Activated T-helper 1 cell treated with anti-CD3 and anti-CD28 coated beads, Interleukin-12 subunit alpha, Interleukin-12 subunit beta, Interleukin-2, Interleukin-4 antibody, amounts not matched to agents 30 ng/mL and 10 ng/mL and 1 ng/mL, durations not matched to agents 14 hours and 24 hours and 36 hours (primary cell): Measurements from ENCODE around the gene G6PC3. TPM values are rescaled to one million over a fixed set of nuclear protein-coding genes. Genes with fewer than 3 reads are reported as not detected.

Source experiments
- DNase-seq: peaks from one replicate; pipeline ENCODE4 v3.0.0; 2021; ENCODE audit warnings: low spot score
- H3K27ac Mint-ChIP-seq: one replicate; pipeline ENCODE4 v1.8.0; 2021; ENCODE audit warnings: mild to moderate bottlenecking, mixed read lengths
- H3K27me3 Mint-ChIP-seq: one replicate; pipeline ENCODE4 v1.8.0; 2022; ENCODE audit warnings: mild to moderate bottlenecking, moderate library complexity, mixed read lengths; ENCODE audit not compliant: insufficient read depth
- H3K36me3 Mint-ChIP-seq: one replicate; pipeline ENCODE4 v1.8.0; 2021; ENCODE audit warnings: low read depth, mixed read lengths
- H3K4me1 Mint-ChIP-seq: one replicate; pipeline ENCODE4 v1.8.0; 2021; ENCODE audit warnings: low read depth, mixed read lengths
- H3K4me3 Mint-ChIP-seq: one replicate; pipeline ENCODE4 v1.8.0; 2021; ENCODE audit warnings: mild to moderate bottlenecking, moderate library complexity, mixed read lengths
- H3K9me3 Mint-ChIP-seq: one replicate; pipeline ENCODE4 v1.8.0; 2021; ENCODE audit warnings: mixed read lengths
- intact Hi-C: fragments of 100-400 bp; cut with micrococcal nuclease; formaldehyde crosslinking; loops from one replicate; pipeline ENCODE4 v1.15.1; 2024
- total RNA-seq: library from RNA; stranded (reverse); gene quantifications from 2 replicates; pipeline ENCODE4 v1.2.3, GENCODE V29; 2022

The G6PC3 gene
- total RNA-seq, 1 donor from 2014 or later: 34.9 TPM

DNA sequence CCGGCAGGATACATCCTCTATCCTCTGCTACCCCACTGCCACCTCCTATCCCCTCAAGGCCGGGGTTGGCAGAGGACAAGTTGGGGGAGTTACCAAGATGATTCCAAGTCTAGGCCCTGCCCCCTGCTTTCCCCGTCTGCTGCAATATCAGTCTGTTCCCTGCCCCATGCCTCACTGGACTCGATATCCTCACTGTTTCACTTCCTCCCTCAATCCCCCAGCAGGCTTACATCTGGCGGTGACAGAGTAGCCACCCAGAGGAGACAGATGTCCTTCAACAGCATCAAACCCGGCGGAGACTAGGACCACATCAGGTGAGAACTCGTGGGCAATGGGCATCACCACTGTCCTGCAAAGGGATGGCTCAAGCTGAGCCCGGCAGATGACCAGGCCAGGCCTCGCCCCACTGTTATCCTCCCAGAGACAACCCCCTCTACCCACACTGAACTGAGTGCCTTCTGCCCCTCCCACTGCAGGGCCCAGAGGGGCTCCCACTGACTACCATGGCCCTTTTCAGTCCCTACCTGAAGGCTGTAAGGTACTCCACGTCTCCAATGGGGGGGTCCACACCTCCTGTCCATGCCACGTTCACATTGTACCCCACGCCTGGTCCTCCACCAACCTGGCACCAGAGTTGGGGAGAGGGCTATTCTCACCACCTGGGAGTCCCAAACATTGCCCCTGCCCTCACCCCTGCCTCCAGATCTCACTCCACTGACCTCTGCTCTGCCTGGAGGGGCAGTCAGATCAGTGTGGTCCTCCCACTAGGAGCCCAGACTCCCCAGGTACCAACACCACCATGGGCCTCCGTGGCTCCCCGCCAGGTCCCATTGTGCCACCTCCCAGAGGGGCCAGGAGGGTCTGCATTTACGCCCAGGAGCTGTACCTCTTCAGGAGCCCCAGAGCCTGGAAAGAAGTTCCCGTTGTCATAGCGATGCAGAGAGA, 9.6 kb downstream of the G6PC3 start:
- H3K9me3 Mint-ChIP-seq: no peaks in the 10 kb centered on the region
- H3K4me1 Mint-ChIP-seq: no peaks in the 10 kb centered on the region
- DNase-seq: no peak
- intact Hi-C loops: no loop called here
- H3K27ac Mint-ChIP-seq: no peak overlapping the region
- H3K36me3 Mint-ChIP-seq: peaks cover 16% of the 10 kb centered on the region
- H3K4me3 Mint-ChIP-seq: no peak overlapping the region
- no peaks in the 10 kb centered on the region for H3K27me3 Mint-ChIP-seq

DNA sequence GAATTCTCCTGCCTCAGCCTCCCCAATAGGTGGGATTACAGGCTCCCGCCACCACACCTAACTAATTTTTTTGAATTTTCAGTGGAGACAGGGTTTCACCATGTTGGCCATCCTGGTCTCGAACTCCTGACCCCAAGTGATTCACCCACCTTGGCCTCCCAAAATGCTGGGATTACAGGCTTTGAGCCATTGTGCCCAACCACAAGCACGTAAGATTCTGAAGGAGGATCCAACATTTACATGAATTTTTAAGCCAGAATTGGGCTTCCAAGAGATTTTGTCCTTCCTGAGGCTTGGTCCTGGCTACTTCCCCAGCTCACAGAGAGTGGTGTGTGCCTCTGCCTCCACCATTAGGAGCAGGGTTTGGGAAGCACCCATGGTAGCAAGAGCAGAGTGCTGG, 11.1 kb downstream of the G6PC3 start:
- DNase-seq: no peak
- Mint-ChIP-seq H3K4me1 (peaks cover 4% of the 10 kb centered on the region), H3K9me3 (no peaks in the 10 kb centered on the region), H3K36me3 (peaks cover 6% of the 10 kb centered on the region), H3K4me3 (no peak overlapping the region), H3K27me3 (no peaks in the 10 kb centered on the region), H3K27ac (no peak overlapping the region)
- intact Hi-C loops: no loop called here

DNA sequence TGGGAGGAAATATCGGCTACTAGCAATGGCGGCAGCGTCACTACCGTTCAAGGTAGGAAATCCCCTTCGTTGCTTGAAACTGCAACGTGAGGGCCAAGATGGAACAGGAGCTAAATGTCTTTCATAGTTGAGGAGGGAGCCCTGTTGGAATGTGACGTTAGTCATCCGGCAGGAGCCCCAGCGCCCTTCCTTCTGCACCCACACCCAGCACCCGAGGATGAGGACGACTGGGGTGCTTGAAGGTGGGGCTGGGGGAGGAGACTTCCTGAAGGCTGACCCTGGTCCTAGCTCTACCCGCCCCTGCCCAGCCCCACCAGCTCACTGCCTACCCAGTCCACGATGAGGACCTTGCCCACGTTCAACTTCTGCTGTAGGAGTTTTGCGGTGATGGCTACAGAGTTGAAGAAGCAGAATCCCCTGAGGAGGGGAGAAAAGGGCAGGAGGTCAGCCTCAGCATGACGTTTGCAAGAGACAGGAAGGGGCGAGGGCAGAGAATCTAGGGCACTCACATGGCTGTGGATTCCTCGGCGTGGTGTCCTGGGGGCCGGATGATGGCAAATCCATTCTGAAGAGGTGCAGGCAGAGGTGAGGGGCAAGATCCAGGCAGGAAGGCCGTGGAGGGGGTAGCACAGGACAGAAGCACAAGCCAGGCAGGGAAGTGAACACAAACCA, 11.9 kb downstream of the G6PC3 start:
- peaks cover 11% of the 10 kb centered on the region for H3K4me1 Mint-ChIP-seq
- intact Hi-C loops: no loop called here
- H3K9me3 Mint-ChIP-seq: no peaks in the 10 kb centered on the region
- H3K36me3 Mint-ChIP-seq: peaks cover 6% of the 10 kb centered on the region
- no peak for DNase-seq
- H3K4me3 Mint-ChIP-seq: no peak overlapping the region
- no peaks in the 10 kb centered on the region for H3K27me3 Mint-ChIP-seq
- H3K27ac Mint-ChIP-seq: peak overlapping the region; percentile 53

DNA sequence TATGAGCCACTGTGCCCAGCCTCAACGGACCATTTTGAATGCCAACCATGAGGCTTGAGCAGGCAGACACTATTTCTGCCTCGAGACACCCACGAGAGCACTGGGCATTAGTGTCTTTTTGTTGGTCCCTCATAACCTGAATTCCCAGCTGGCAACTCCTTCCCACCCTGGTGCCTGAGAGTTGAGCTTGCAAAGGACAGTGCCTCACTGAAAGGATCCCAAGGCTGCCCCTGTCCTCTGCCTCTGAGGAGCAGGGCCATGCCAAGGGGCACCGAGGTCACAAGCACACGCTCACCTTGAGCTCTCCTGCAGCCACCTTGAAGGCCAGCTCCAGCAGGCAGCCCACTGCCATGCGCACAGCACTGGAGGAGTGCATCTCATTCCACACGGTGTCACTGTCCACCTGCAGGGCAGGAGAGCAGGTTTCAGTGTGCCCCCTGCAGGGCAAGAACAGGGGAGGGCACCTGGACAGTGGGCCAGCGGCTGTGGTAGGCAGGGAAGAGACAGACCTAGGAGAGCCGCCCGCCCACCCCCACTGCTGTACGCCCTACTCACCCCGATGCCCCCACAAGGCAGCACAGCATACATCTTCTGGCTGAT, 12.8 kb downstream of the G6PC3 start:
- intact Hi-C loops: no loop called here
- no peak overlapping the region for H3K4me3 Mint-ChIP-seq
- no peak overlapping the region for H3K27ac Mint-ChIP-seq
- H3K4me1 Mint-ChIP-seq: peaks cover 15% of the 10 kb centered on the region
- DNase-seq: no peak
- H3K9me3 Mint-ChIP-seq: no peaks in the 10 kb centered on the region
- no peaks in the 10 kb centered on the region for H3K27me3 Mint-ChIP-seq
- peaks cover 6% of the 10 kb centered on the region for H3K36me3 Mint-ChIP-seq

DNA sequence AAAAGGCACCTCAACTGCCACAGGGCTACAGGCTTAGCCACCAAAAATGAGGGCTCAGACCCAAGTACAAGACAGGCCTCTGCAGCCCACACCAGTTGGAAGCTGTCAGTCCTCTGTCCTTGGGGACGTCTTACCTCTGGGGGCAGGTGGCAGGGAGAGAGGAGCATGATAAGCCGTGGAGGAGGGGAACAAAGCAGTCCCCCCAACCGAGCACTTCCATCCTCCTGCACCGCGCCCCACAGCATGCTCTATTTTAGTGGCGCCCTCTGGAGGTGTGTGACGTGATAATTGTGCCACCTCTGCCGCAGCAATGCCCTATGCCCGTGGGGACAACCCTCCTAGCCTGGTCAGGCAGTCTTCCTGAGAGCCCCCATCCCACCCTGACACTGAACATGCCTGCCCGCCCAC, 13.6 kb downstream of the G6PC3 start:
- intact Hi-C loops: no loop called here
- no peak for DNase-seq
- Mint-ChIP-seq H3K9me3 (no peaks in the 10 kb centered on the region), H3K4me3 (no peak overlapping the region), H3K27ac (peak overlapping the region; percentile 34), H3K36me3 (peaks cover 10% of the 10 kb centered on the region), H3K4me1 (peaks cover 20% of the 10 kb centered on the region), H3K27me3 (no peaks in the 10 kb centered on the region)

DNA sequence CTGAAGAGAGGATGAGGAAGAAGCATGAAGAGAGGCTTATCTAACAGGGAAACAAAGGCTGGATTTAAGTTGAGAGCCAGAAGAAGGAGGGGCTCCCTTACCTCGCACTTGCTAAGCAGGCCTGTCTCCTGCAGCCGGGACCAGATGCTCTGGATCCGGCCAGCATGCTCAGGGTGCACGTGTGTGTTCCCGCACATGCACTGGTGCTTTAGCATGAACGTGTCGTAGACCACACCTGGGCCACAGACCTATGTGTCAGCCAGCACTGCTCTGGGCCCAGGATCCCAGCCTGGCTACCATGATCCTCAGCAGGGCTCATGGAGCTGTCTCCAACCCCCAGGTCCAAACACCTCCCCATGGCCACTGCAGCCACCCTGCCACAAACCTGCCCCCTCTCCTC, 14.4 kb downstream of the G6PC3 start:
- intact Hi-C loops: no loop called here
- Mint-ChIP-seq H3K4me1 (peaks cover 20% of the 10 kb centered on the region), H3K27ac (no peak overlapping the region), H3K27me3 (no peaks in the 10 kb centered on the region), H3K36me3 (peaks cover 10% of the 10 kb centered on the region), H3K9me3 (no peaks in the 10 kb centered on the region), H3K4me3 (no peak overlapping the region)
- DNase-seq: no peak

DNA sequence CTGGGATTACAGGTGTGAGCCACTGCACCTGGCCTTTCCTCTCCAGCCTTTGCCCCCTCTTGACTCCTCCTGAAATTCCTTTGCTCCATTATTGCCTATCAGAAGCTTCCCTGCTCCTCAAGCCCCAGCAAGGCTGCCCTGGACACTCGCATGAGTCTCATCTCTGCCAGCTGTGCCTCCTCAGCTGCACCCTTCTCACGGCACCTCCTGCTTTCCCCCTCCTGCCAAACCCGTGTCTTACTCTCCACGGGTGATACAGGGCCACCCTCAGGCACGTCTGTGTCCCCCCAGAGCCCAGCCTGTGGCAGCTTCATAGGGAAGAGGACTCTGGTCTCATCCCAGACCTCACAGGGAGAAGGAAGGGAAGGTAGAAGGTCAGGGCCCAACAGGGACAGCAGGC, 15.4 kb downstream of the G6PC3 start:
- intact Hi-C loops: loop anchor here (2.0 kb wide), 1 partner anchor 37 kb away; the partner anchor contains the start of gene HDAC5
- Mint-ChIP-seq H3K36me3 (peaks cover 10% of the 10 kb centered on the region), H3K4me1 (peaks cover 20% of the 10 kb centered on the region), H3K27me3 (no peaks in the 10 kb centered on the region), H3K9me3 (no peaks in the 10 kb centered on the region), H3K4me3 (no peak overlapping the region), H3K27ac (peak overlapping the region; percentile 63)
- DNase-seq: no peak

DNA sequence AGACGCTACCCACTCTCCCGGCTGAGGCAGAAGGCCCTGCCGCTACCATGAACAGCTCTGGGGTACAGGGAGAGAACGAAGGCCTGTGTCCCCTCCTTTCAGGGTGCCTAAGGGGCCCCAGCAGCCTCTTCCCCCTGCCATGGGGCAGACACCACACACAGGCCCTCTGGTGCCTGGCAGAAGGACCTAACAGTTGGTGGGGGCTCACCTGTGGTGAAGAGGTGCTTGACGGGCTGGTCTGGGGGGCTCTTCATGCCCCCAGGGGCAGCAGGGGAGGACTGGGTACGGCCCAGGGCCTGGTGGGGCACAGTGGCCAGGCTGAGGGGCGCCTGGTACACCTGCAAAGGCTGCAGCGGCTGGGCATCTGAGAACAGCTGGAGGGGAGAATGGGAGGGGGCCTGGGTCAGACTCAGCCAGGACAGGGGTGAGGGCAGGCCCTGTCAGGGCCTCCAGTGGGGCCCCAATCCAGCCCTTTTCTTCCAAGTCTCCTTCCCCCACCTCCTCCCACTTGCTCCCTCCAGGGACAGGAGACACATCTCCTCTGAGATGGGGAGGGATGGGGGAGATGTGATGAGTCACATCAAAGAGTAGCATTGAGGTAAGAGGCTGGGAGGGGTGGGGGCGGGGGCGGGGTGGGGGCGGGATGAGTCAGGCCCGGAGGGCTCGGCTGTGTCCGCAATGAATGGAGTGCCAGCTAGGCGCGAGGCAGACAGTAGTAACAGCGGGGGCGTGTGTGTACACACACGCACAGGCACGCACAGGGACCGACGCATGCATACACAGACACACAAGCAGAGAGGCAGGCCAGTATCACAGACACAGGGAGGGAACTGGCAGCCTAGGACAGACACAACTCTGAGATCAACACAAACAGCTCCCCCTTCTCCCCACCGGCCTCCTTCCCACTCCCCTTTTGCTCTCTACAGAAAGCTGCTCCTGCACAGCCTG, 16.1 kb downstream of the G6PC3 start:
- H3K27me3 Mint-ChIP-seq: no peaks in the 10 kb centered on the region
- DNase-seq: no peak
- H3K4me3 Mint-ChIP-seq: no peak overlapping the region
- peaks cover 20% of the 10 kb centered on the region for H3K4me1 Mint-ChIP-seq
- peak overlapping the region; percentile 67 for H3K27ac Mint-ChIP-seq
- H3K9me3 Mint-ChIP-seq: no peaks in the 10 kb centered on the region
- H3K36me3 Mint-ChIP-seq: peaks cover 13% of the 10 kb centered on the region
- intact Hi-C loops: loop anchor here (1.0 to 2.0 kb wide), 3 partner anchors 15 to 36 kb away; partner anchors contain the start of genes HDAC5 and LSM12

DNA sequence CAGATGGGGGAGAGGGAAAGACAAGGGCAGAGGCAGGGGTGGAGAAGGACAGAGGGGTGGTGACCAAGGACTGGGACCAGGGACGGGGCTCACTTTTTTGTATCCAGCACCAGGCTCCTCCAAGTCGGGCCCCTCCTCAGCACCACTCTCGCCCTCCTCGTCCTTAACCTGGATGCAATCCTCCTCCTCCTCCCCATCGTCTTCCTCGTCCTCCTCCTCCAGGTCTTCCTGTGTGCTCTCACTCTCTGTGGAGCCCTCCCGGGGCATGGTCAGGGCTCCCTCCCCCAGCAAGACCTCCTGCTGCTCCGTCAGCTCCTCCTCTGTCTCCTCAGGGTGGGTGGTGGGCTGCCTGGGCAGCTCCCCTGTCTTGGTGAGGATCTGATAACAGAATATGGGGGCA, 16.8 kb downstream of the G6PC3 start:
- no peaks in the 10 kb centered on the region for H3K27me3 Mint-ChIP-seq
- H3K9me3 Mint-ChIP-seq: no peaks in the 10 kb centered on the region
- peaks cover 20% of the 10 kb centered on the region for H3K4me1 Mint-ChIP-seq
- no peak overlapping the region for H3K4me3 Mint-ChIP-seq
- intact Hi-C loops: loop anchor here (1.0 to 2.0 kb wide), 3 partner anchors 16 to 35 kb away; partner anchors contain the start of genes HDAC5 and LSM12
- peak overlapping the region; percentile 67 for H3K27ac Mint-ChIP-seq
- H3K36me3 Mint-ChIP-seq: peaks cover 13% of the 10 kb centered on the region
- no peak for DNase-seq

DNA sequence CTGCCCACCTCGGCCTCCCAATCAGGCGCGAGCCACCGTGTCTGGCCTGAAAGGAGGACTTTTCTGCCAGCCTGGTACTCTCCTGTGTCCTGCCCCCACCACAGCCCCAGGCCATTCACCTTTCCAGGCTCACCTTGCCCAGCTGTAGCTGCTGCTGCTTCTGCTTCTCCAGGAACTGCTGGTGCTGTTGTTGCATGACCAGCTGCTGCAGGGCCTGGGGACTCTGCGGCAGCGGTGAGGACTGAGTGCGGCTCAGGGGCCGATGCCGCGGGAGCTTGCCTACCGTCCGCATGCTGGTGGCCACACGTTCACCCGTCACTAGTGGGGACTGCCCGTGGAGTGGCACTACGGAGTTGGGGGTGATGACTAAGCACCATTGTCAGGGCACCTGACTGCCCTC, 17.7 kb downstream of the G6PC3 start:
- intact Hi-C loops: no loop called here
- no peak for DNase-seq
- H3K4me3 Mint-ChIP-seq: no peak overlapping the region
- H3K36me3 Mint-ChIP-seq: peaks cover 8% of the 10 kb centered on the region
- no peaks in the 10 kb centered on the region for H3K9me3 Mint-ChIP-seq
- H3K27me3 Mint-ChIP-seq: no peaks in the 10 kb centered on the region
- H3K27ac Mint-ChIP-seq: no peak overlapping the region
- peaks cover 20% of the 10 kb centered on the region for H3K4me1 Mint-ChIP-seq

DNA sequence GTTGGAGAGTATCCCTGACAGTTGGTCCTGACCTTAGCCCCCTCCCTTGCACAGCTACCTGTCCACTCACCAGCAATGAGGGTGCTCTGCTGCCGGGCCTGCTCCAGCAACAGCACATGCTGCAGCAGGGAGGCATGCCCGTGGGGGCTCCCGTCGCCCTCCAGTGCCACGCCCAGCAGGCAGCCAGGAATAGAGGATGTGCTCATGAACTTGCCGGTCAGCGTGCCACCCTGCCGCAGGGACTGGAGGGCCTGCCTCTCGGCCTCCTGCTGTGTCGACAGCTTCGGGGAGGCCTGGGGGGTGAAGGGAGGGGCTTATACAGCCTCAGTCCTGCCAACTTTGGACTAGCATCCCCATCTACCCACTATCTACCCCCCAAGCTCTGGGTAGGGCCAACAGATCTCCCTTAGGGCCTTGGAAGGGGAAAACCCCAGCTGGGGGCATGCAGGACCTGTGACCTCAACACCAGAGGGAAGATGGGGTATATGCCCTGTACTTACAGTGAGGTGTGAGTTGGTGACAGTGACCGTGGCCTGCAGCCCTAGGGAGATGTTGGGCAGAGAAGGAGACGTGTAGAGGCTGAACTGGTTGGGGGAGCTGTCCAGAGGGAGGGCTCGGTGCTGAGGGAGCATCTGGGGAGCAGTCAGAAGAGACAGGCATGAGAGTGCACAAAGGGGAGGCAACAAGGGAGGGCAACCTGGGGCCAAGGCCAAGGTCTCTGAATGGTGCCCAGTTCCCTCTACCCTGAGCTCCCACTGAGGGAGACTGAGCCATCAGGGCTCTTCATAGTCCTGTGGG, 20.9 kb downstream of the G6PC3 start:
- Mint-ChIP-seq H3K9me3 (no peaks in the 10 kb centered on the region), H3K27me3 (no peaks in the 10 kb centered on the region), H3K36me3 (peaks cover 8% of the 10 kb centered on the region), H3K4me1 (peaks cover 28% of the 10 kb centered on the region), H3K27ac (no peak overlapping the region), H3K4me3 (no peak overlapping the region)
- no peak for DNase-seq
- intact Hi-C loops: no loop called here
